ENCODE results near the gene CRISPLD2.

Gene CRISPLD2

GRCh38 chr16:84885342-84885910 is 65.6 kb downstream of the CRISPLD2 start:
- H3K36me3 ChIP-seq (ENCODE audit: control insufficient read depth, insufficient read depth, low read length) = no peaks in the 10 kb centered on the region
- H3K27ac ChIP-seq (ENCODE audit: low read depth, low read length, severe bottlenecking) = peak overlapping the region; percentile 83
- H3K9me3 ChIP-seq (ENCODE audit: control insufficient read depth, low read length) = no peaks in the 10 kb centered on the region
- 68% methylated on average over 5 to 8 of the region's 9 CpGs for WGBS, 2 experiments (ENCODE audit: insufficient coverage in 2 of 2)
- peaks cover 33% of the 10 kb centered on the region for H3K4me1 ChIP-seq (ENCODE audit: control insufficient read depth, insufficient read depth, low read length, poor library complexity, severe bottlenecking)
- no peak overlapping the region for H3K4me3 ChIP-seq (ENCODE audit: extremely low read depth, insufficient read depth, low read length, poor library complexity, severe bottlenecking)

GRCh38 chr16:84886497-84887090 is 66.8 kb downstream of the CRISPLD2 start:
- WGBS, 2 experiments (ENCODE audit: insufficient coverage in 2 of 2) = 92 to 93% methylated on average over 10 to 11 of the region's 11 CpGs
- no peak overlapping the region for H3K27ac ChIP-seq (ENCODE audit: low read depth, low read length, severe bottlenecking)

GRCh38 chr16:84887207-84887606 is 67.4 kb downstream of the CRISPLD2 start:
- H3K4me1 ChIP-seq (ENCODE audit: control insufficient read depth, insufficient read depth, low read length, poor library complexity, severe bottlenecking) = peaks cover 22% of the 10 kb centered on the region
- H3K4me3 ChIP-seq (ENCODE audit: extremely low read depth, insufficient read depth, low read length, poor library complexity, severe bottlenecking) = no peak overlapping the region
- 93 to 96% methylated on average over 13 to 14 of the region's 15 CpGs for WGBS, 2 experiments (ENCODE audit: insufficient coverage in 2 of 2)
- H3K36me3 ChIP-seq (ENCODE audit: control insufficient read depth, insufficient read depth, low read length) = no peaks in the 10 kb centered on the region
- H3K9me3 ChIP-seq (ENCODE audit: control insufficient read depth, low read length) = no peaks in the 10 kb centered on the region
- H3K27ac ChIP-seq (ENCODE audit: low read depth, low read length, severe bottlenecking) = no peak overlapping the region

More at GRCh38 chr16:84886497-84887090, 66.8 kb downstream of the CRISPLD2 start:
- no peaks in the 10 kb centered on the region for H3K36me3 ChIP-seq (ENCODE audit: control insufficient read depth, insufficient read depth, low read length)
- no peaks in the 10 kb centered on the region for H3K9me3 ChIP-seq (ENCODE audit: control insufficient read depth, low read length)
- peaks cover 28% of the 10 kb centered on the region for H3K4me1 ChIP-seq (ENCODE audit: control insufficient read depth, insufficient read depth, low read length, poor library complexity, severe bottlenecking)
- no peak overlapping the region for H3K4me3 ChIP-seq (ENCODE audit: extremely low read depth, insufficient read depth, low read length, poor library complexity, severe bottlenecking)

GRCh38 chr16:84888450-84888849 is 68.7 kb downstream of the CRISPLD2 start:
- WGBS, 2 experiments (ENCODE audit: insufficient coverage in 2 of 2) = 97 to 98% methylated on average over 7 of the region's 7 CpGs
- Histone ChIP-seq H3K27ac (ENCODE audit: low read depth, low read length, severe bottlenecking) (no peak overlapping the region), H3K9me3 (ENCODE audit: control insufficient read depth, low read length) (no peaks in the 10 kb centered on the region), H3K4me3 (ENCODE audit: extremely low read depth, insufficient read depth, low read length, poor library complexity, severe bottlenecking) (no peak overlapping the region), H3K36me3 (ENCODE audit: control insufficient read depth, insufficient read depth, low read length) (no peaks in the 10 kb centered on the region), H3K4me1 (ENCODE audit: control insufficient read depth, insufficient read depth, low read length, poor library complexity, severe bottlenecking) (peaks cover 20% of the 10 kb centered on the region)

GRCh38 chr16:84889066-84889465 is 69.3 kb downstream of the CRISPLD2 start:
- no peaks in the 10 kb centered on the region for H3K36me3 ChIP-seq (ENCODE audit: control insufficient read depth, insufficient read depth, low read length)
- H3K4me3 ChIP-seq (ENCODE audit: extremely low read depth, insufficient read depth, low read length, poor library complexity, severe bottlenecking) = no peak overlapping the region
- 90 to 91% methylated on average over 12 of the region's 12 CpGs for WGBS, 2 experiments (ENCODE audit: insufficient coverage in 2 of 2)
- no peaks in the 10 kb centered on the region for H3K9me3 ChIP-seq (ENCODE audit: control insufficient read depth, low read length)
- H3K27ac ChIP-seq (ENCODE audit: low read depth, low read length, severe bottlenecking) = no peak overlapping the region
- peaks cover 18% of the 10 kb centered on the region for H3K4me1 ChIP-seq (ENCODE audit: control insufficient read depth, insufficient read depth, low read length, poor library complexity, severe bottlenecking)

GRCh38 chr16:84890427-84890826 is 70.6 kb downstream of the CRISPLD2 start:
- H3K4me1 ChIP-seq (ENCODE audit: control insufficient read depth, insufficient read depth, low read length, poor library complexity, severe bottlenecking) = peaks cover 5% of the 10 kb centered on the region
- H3K27ac ChIP-seq (ENCODE audit: low read depth, low read length, severe bottlenecking) = no peak overlapping the region
- no peaks in the 10 kb centered on the region for H3K36me3 ChIP-seq (ENCODE audit: control insufficient read depth, insufficient read depth, low read length)
- H3K9me3 ChIP-seq (ENCODE audit: control insufficient read depth, low read length) = no peaks in the 10 kb centered on the region
- no peak overlapping the region for H3K4me3 ChIP-seq (ENCODE audit: extremely low read depth, insufficient read depth, low read length, poor library complexity, severe bottlenecking)
- WGBS, 2 experiments (ENCODE audit: insufficient coverage in 2 of 2) = 97 to 98% methylated on average over 4 to 9 of the region's 9 CpGs

GRCh38 chr16:84891149-84891795 is 71.5 kb downstream of the CRISPLD2 start:
- H3K36me3 ChIP-seq (ENCODE audit: control insufficient read depth, insufficient read depth, low read length) = no peaks in the 10 kb centered on the region
- H3K27ac ChIP-seq (ENCODE audit: low read depth, low read length, severe bottlenecking) = no peak overlapping the region
- 92 to 95% methylated on average over 14 to 16 of the region's 17 CpGs for WGBS, 2 experiments (ENCODE audit: insufficient coverage in 2 of 2)
- H3K4me1 ChIP-seq (ENCODE audit: control insufficient read depth, insufficient read depth, low read length, poor library complexity, severe bottlenecking) = peaks cover 4% of the 10 kb centered on the region
- H3K4me3 ChIP-seq (ENCODE audit: extremely low read depth, insufficient read depth, low read length, poor library complexity, severe bottlenecking) = no peak overlapping the region
- H3K9me3 ChIP-seq (ENCODE audit: control insufficient read depth, low read length) = no peaks in the 10 kb centered on the region

- no peak overlapping the region for H3K4me3 ChIP-seq (ENCODE audit: extremely low read depth, insufficient read depth, low read length, poor library complexity, severe bottlenecking)
- no peaks in the 10 kb centered on the region for H3K9me3 ChIP-seq (ENCODE audit: control insufficient read depth, low read length)
- no peaks in the 10 kb centered on the region for H3K36me3 ChIP-seq (ENCODE audit: control insufficient read depth, insufficient read depth, low read length)
- 88 to 95% methylated on average over 9 to 10 of the region's 10 CpGs for WGBS, 2 experiments (ENCODE audit: insufficient coverage in 2 of 2)
- peaks cover 1% of the 10 kb centered on the region for H3K4me1 ChIP-seq (ENCODE audit: control insufficient read depth, insufficient read depth, low read length, poor library complexity, severe bottlenecking)
- H3K27ac ChIP-seq (ENCODE audit: low read depth, low read length, severe bottlenecking) = no peak overlapping the region
Measured at GRCh38 chr16:84892097-84892496, 72.3 kb downstream of the CRISPLD2 start.

GRCh38 chr16:84893467-84893848 is 73.7 kb downstream of the CRISPLD2 start:
- H3K9me3 ChIP-seq (ENCODE audit: control insufficient read depth, low read length) = no peaks in the 10 kb centered on the region
- H3K4me1 ChIP-seq (ENCODE audit: control insufficient read depth, insufficient read depth, low read length, poor library complexity, severe bottlenecking) = no peaks in the 10 kb centered on the region
- no peak overlapping the region for H3K27ac ChIP-seq (ENCODE audit: low read depth, low read length, severe bottlenecking)
- H3K4me3 ChIP-seq (ENCODE audit: extremely low read depth, insufficient read depth, low read length, poor library complexity, severe bottlenecking) = no peak overlapping the region
- no peaks in the 10 kb centered on the region for H3K36me3 ChIP-seq (ENCODE audit: control insufficient read depth, insufficient read depth, low read length)
- 86 to 100% methylated on average over 1 to 3 of the region's 3 CpGs for WGBS, 2 experiments (ENCODE audit: insufficient coverage in 2 of 2)

GRCh38 chr16:84893849-84894599 is 74.2 kb downstream of the CRISPLD2 start:
- no peaks in the 10 kb centered on the region for H3K36me3 ChIP-seq (ENCODE audit: control insufficient read depth, insufficient read depth, low read length)
- no peak overlapping the region for H3K27ac ChIP-seq (ENCODE audit: low read depth, low read length, severe bottlenecking)
- no peaks in the 10 kb centered on the region for H3K4me1 ChIP-seq (ENCODE audit: control insufficient read depth, insufficient read depth, low read length, poor library complexity, severe bottlenecking)
- no peak overlapping the region for H3K4me3 ChIP-seq (ENCODE audit: extremely low read depth, insufficient read depth, low read length, poor library complexity, severe bottlenecking)
- 88 to 92% methylated on average over 5 to 6 of the region's 12 CpGs for WGBS, 2 experiments (ENCODE audit: insufficient coverage in 2 of 2)
- no peaks in the 10 kb centered on the region for H3K9me3 ChIP-seq (ENCODE audit: control insufficient read depth, low read length)
